ENCODE measurements around the gene KSR1. TPM values are rescaled to one million over a fixed set of nuclear protein-coding genes. Genes with fewer than 3 reads are reported as not detected.

The KSR1 gene
- total and polyA plus RNA-seq, 9 of the 15 experiments (the other 6 are each of a cell fraction or from before 2014, with no cell fraction given), result 1.4 to 51.7 (median 18.4) TPM

GRCh38 chr17:27428781-27429505 is 27.3 kb upstream of the KSR1 start:
- ChIA-PET CTCF (ENCODE audit: low intra/inter-chr PET ratio) (no interaction called here), POLR2A (no interaction called here)
- Histone ChIP-seq H3K9ac (ENCODE audit: insufficient read depth in 1 of 2, low read depth in 2 of 2, low read length in 2 of 2) (peak overlapping the region in 1 of 2 experiments; percentile 35; a peak in 1 of 4 replicates), H3K36me3 (ENCODE audit: control insufficient read depth, insufficient read depth, low read length) (no peaks in the 10 kb centered on the region), H3K9me3 (replicated peaks; ENCODE audit: control insufficient read depth, insufficient read depth, low read depth, low read length) (no peaks in the 10 kb centered on the region), H3K9me1 (ENCODE audit: control insufficient read depth, insufficient read depth, low read length) (no peaks in the 10 kb centered on the region), H3K27ac (ENCODE audit: extremely low read depth, low read depth, low read length) (no peak overlapping the region), H4K20me1 (replicated peaks; ENCODE audit: control insufficient read depth, insufficient read depth, low read length) (no peaks in the 10 kb centered on the region), H3K4me3 (no peak overlapping the region), H3K79me2 (ENCODE audit: control insufficient read depth, insufficient read depth, low read length) (no peaks in the 10 kb centered on the region), H2AFZ (ENCODE audit: low read depth, low read length) (no peak overlapping the region), H3K27me3 (ENCODE audit: control insufficient read depth in 2 of 2, insufficient read depth in 2 of 2, low read length in 2 of 2) (no peaks in the 10 kb centered on the region), H3K4me1 (replicated peaks in 1 of 2; ENCODE audit: control insufficient read depth in 2 of 2, insufficient read depth in 2 of 2, low read length in 2 of 2) (peaks cover 0 to 32% of the 10 kb centered on the region in 2 experiments; a peak in 2 of 5 replicates), H3K4me2 (ENCODE audit: insufficient read depth, low read length) (no peak overlapping the region)
- 57% methylated on average over 5 of the region's 9 CpGs for WGBS (ENCODE audit: insufficient coverage, low coverage, missing lambda C conversion rate)
- DNase-seq (ENCODE audit: extremely low read depth in 1 of 4, low spot score in 3 of 4) (no peak), ATAC-seq (no peak), FAIRE-seq (no peak)
- TF ChIP-seq CBFB (CRISPR knock-in tag; IDR thresholded peaks at IDR 0.05), result no peak
- TF ChIP-seq HOXB6 (CRISPR knock-in tag; IDR thresholded peaks at IDR 0.05; ENCODE audit: borderline replicate concordance), result no peak
- TF ChIP-seq POLR2AphosphoS2 (IDR thresholded peaks at IDR 0.05; ENCODE audit: low read length), result no peak
- TF ChIP-seq SPI1 (IDR thresholded peaks at IDR 0.05; ENCODE audit: borderline replicate concordance, low read depth, low read length), result no peak
- no peak for TF ChIP-seq NELFE (IDR thresholded peaks at IDR 0.05; ENCODE audit: insufficient read depth, insufficient read length)
- TF ChIP-seq GABPA (tag; conservative IDR thresholded peaks at IDR 0.05; ENCODE audit: low read depth), result no peak
- no peak for TF ChIP-seq RREB1 (CRISPR knock-in tag; IDR thresholded peaks at IDR 0.05)
- no peak for TF ChIP-seq CCAR2 (IDR thresholded peaks at IDR 0.05; ENCODE audit: low read depth, low read length)
- no peak for TF ChIP-seq CBFA2T2 (conservative IDR thresholded peaks at IDR 0.05)
- in situ Hi-C loops (cut with MboI) (no loop called here), intact Hi-C loops (cut with micrococcal nuclease) (no loop called here)
- BruUV-seq (replicated peaks), result no TSS peak
